Esophagus muscularis mucosa (tissue), 4 donors: ENCODE data around the gene WBP1L. TPM values are rescaled to one million over a fixed set of nuclear protein-coding genes. Genes with fewer than 3 reads are reported as not detected.

ENCODE experiments used
- DNase-seq: peaks from one replicate; pipeline ENCODE4 v3.0.0-alpha.2; 2017; ENCODE audit errors: extremely low spot score
- H3K27ac ChIP-seq, 4 donors: fragments of 200-600 bp; sonication (generic); replicated peaks in 1 of 4; 1 replicate in 3 of 4; 2 replicates in 1 of 4; pipeline ENCODE4 v1.5.1; 2016 to 2019; ENCODE audit warnings: mild to moderate bottlenecking in 1 of 4
- H3K27me3 ChIP-seq, 4 donors: fragments of 200-600 bp; sonication (generic); one replicate each; pipeline versions ENCODE4 v1.5.1 to v1.6.0; 2016 to 2019
- H3K36me3 ChIP-seq, 4 donors: fragments of 200-600 bp; sonication (generic); one replicate each; pipeline ENCODE4 v1.5.1; 2016 to 2019
- H3K4me1 ChIP-seq, 4 donors: fragments of 200-600 bp; sonication (generic); one replicate each; pipeline ENCODE4 v1.5.1; 2016 to 2019
- H3K4me3 ChIP-seq, 4 donors: fragments of 200-600 bp; sonication (generic); 1 replicate in 2 of 4; 2 replicates in 2 of 4; pipeline ENCODE4 v1.5.1; 2016 to 2019; ENCODE audit warnings: mild to moderate bottlenecking in 4 of 4, moderate library complexity in 1 of 4
- H3K9me3 ChIP-seq, 4 donors: fragments of 200-600 bp; sonication (generic); 1 replicate in 3 of 4; 2 replicates in 1 of 4; pipeline ENCODE4 v1.5.1; 2016 to 2019
- EP300 ChIP-seq: sonication (generic); formaldehyde crosslinking; IDR thresholded peaks from one replicate; pipeline ENCODE4 v1.6.1; 2017; ENCODE audit warnings: antibody characterized with exemption
- POLR2A ChIP-seq: fragments of 450-650 bp; IDR thresholded peaks from one replicate; pipeline ENCODE4 v1.6.1; 2017; ENCODE audit warnings: antibody characterized with exemption, moderate library complexity, mild to moderate bottlenecking, low read depth
- POLR2AphosphoS5 ChIP-seq, 2 donors: sonication (generic); formaldehyde crosslinking; IDR thresholded peaks; one replicate each; pipeline ENCODE4 v1.6.1; 2017; ENCODE audit warnings: antibody characterized with exemption in 2 of 2
- WGBS: methylation state at CpG from one replicate; pipeline ENCODE4 v1.1.5; 2018; 5-methylcytosine and 5-hydroxymethylcytosine counted together
- intact Hi-C: fragments of 100-400 bp; cut with DNase I; formaldehyde crosslinking; loops from one replicate; pipeline ENCODE4 v1.15.1; 2023
- total RNA-seq, 4 donors: library from RNA; depleted of rRNA; stranded (reverse); fragments of >200 nt; gene quantifications; one replicate each; pipeline versions ENCODE4 v1.1.0 to v1.2.1, GENCODE V29; 2016
- TF ChIP-seq, protein P1 (sequence below), 3 experiments: fragments of 200-600 bp in 2 of 3; fragments of 450-650 bp in 1 of 3; sonication (generic) in 2 of 3; IDR thresholded peaks; one replicate each; pipeline ENCODE4 v1.5.1; 2017 to 2019; ENCODE audit warnings: antibody characterized with exemption in 3 of 3, mild to moderate bottlenecking in 2 of 3, moderate library complexity in 1 of 3

Gene WBP1L
- total RNA-seq, 4 donors from 2014 or later = 88.5 to 147 (median 112) TPM

DNA sequence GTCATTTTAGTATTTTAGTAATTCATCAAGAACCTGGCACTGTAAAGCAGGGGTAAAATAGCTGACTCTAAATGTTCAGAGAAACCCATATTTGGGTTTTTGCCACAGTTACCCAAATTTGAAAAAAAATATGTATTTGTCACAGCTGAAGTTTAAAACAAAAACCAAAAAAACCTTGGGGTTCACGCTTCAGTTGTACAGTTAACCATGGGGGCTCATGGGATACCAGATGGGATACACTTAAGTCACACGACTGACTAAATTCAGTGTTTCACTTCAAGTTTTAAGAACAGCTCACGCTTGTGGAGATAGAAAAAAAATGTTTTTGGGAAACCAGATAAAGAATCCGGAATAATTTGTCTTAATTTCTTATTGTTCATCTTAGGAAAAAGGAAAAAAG, 31.7 kb upstream of the WBP1L start:
- DNase-seq = no peak
- 83% methylated on average over 4 of the region's 4 CpGs for WGBS
- no peaks in the 10 kb centered on the region for H3K9me3 ChIP-seq
- intact Hi-C loops = loop anchor here (5.0 kb wide), 1 partner anchor 65 kb away; no protein-coding TSS in a partner anchor
- no peaks in the 10 kb centered on the region for H3K36me3 ChIP-seq
- no peak for TF ChIP-seq EP300
- no peak for TF ChIP-seq POLR2AphosphoS5 (IDR thresholded peaks at IDR 0.05)
- TF ChIP-seq, protein P1, sequence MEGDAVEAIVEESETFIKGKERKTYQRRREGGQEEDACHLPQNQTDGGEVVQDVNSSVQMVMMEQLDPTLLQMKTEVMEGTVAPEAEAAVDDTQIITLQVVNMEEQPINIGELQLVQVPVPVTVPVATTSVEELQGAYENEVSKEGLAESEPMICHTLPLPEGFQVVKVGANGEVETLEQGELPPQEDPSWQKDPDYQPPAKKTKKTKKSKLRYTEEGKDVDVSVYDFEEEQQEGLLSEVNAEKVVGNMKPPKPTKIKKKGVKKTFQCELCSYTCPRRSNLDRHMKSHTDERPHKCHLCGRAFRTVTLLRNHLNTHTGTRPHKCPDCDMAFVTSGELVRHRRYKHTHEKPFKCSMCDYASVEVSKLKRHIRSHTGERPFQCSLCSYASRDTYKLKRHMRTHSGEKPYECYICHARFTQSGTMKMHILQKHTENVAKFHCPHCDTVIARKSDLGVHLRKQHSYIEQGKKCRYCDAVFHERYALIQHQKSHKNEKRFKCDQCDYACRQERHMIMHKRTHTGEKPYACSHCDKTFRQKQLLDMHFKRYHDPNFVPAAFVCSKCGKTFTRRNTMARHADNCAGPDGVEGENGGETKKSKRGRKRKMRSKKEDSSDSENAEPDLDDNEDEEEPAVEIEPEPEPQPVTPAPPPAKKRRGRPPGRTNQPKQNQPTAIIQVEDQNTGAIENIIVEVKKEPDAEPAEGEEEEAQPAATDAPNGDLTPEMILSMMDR (IDR thresholded peaks at IDR 0.05) = no peak
- TF ChIP-seq POLR2A = no peak
- no peak overlapping the region for H3K27ac ChIP-seq
- no peak overlapping the region for H3K4me3 ChIP-seq
- peaks cover 12 to 37% (median 26%) of the 10 kb centered on the region in 4 donors for H3K4me1 ChIP-seq
- no peaks in the 10 kb centered on the region for H3K27me3 ChIP-seq

DNA sequence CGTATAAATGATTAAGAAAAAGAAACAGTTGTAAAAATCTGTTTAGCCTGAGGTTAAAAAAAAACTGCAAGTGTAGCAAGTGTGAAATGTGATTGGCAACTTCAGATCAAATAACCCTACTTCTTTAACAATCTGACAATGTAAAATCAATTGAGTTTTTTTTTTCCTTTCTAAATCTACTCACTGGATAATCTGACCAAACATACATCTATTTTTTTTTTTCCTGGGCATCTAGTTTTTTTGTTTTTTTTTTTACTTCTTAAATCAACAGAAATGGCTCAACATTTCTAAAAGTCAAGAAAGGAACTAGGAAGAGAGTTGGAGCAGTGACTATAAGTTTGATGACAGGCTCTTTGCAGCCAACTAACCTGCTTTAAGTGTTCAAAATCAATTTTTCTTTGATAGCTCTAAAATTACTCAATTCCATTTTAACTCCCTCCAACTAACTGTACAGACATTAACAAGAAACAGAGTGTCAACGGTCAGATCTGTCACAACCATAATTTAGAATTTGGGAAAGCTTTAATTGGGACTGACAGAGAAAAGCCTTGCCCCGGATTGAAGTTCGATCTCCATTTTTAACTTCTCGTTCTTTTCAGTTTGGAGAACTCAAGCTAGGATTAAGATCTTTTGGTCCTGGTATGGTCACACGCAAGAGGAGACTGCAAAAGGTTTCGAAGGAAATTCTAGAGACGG, 30.8 kb upstream of the WBP1L start:
- H3K4me1 ChIP-seq = peaks cover 15 to 45% (median 33%) of the 10 kb centered on the region in 4 donors
- peak overlapping the region; percentile 86 to 92 (median 90) for H3K27ac ChIP-seq
- H3K36me3 ChIP-seq = no peaks in the 10 kb centered on the region
- intact Hi-C loops = loop anchor here (5.0 kb wide), 1 partner anchor 66 kb away; no protein-coding TSS in a partner anchor
- no peaks in the 10 kb centered on the region for H3K27me3 ChIP-seq
- no peak for TF ChIP-seq POLR2A
- TF ChIP-seq, protein P1 (IDR thresholded peaks at IDR 0.05) = no peak
- no peak for TF ChIP-seq EP300
- TF ChIP-seq POLR2AphosphoS5 (IDR thresholded peaks at IDR 0.05) = no peak
- WGBS = 9% methylated on average over 8 of the region's 8 CpGs
- H3K9me3 ChIP-seq = no peaks in the 10 kb centered on the region
- DNase-seq = no peak
- peak overlapping the region; percentile 87 to 98 (median 88) for H3K4me3 ChIP-seq

DNA sequence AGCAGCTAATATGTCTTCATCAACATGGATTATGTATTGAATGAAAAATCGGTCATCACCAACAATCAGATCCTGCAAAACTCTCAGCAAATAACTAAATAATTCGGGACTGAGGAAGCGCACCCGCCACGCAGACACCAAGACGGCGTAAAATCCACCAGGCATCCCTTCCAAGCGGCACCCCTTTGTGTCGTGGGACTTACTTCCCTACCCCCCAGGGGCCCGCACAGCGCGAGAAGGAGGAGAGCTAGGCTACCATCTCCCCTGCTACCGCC, 30.3 kb upstream of the WBP1L start:
- Histone ChIP-seq H3K4me3 (peak overlapping the region; percentile 87 to 98 (median 88)), H3K27me3 (no peaks in the 10 kb centered on the region), H3K27ac (peak overlapping the region; percentile 86 to 92 (median 90)), H3K4me1 (peaks cover 19 to 50% (median 37%) of the 10 kb centered on the region in 4 donors), H3K36me3 (no peaks in the 10 kb centered on the region), H3K9me3 (no peaks in the 10 kb centered on the region)
- TF ChIP-seq POLR2AphosphoS5 (IDR thresholded peaks at IDR 0.05) = peak in 1 of 2 donors; percentile 4
- no peak for TF ChIP-seq POLR2A
- WGBS = 0% methylated on average over 12 of the region's 13 CpGs
- no peak for DNase-seq
- intact Hi-C loops = loop anchor here (5.0 kb wide), 1 partner anchor 66 kb away; no protein-coding TSS in a partner anchor

DNA sequence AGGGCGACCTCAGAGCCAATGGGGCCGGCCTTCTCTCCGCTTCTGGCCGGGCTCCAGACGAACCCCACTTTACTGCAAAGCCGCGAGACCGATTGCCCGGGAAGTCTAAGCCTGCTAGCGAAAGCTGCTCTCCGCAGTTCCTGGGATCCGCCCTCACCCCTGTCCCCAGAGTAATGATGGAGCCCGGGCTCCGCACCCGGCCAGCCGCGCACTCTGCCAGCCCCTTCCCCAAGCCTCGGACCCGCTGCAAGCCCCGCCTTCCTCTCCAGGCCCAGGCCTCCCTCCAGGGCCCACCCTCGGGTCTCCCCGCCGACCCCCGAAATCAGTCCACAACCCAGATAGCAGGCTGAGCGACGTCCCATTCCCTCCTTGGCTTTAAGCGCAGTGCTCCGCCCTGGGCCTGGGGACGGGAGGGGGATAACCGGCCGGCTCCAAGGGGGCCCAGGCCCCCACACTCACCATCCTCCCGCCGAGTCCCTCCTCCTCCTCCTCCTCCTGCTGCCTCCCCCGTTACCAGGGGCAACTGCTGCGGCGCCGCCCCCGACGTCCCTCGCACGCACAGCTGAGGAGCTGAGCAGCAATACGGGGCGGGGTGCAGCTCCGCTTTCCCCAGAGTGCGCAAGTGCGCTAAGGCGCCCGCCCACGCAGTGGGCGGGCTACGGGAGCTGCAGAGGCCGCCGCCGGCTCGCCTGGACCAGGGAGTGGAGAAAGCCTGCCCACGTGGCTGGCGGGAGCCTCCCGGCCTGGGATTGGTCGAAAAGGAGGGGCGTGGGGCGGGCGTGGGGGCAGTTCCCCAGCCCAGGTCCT, 29.7 kb upstream of the WBP1L start, which contains the start of gene ARL3:
Gene ARL3 (minus strand): TSS at position 584 of the 807 bp plus-strand sequence. CDS start 122 bp downstream, at position 462.
- peak; percentile 50 for TF ChIP-seq POLR2A
- peak; percentile 81 to 88 for TF ChIP-seq POLR2AphosphoS5 (IDR thresholded peaks at IDR 0.05)
- no peak for TF ChIP-seq EP300
- TF ChIP-seq, protein P1 (IDR thresholded peaks at IDR 0.05) = peak in 2 of 3 experiments; percentile 36 to 62
- intact Hi-C loops = loop anchor here (5.0 kb wide), 1 partner anchor 67 kb away; no protein-coding TSS in a partner anchor
- WGBS = under 1% methylated on average over 28 of the region's 62 CpGs
- no peaks in the 10 kb centered on the region for H3K27me3 ChIP-seq
- H3K4me1 ChIP-seq = peaks cover 19 to 52% (median 42%) of the 10 kb centered on the region in 4 donors
- H3K36me3 ChIP-seq = no peaks in the 10 kb centered on the region
- H3K4me3 ChIP-seq = peak within 1 kb of the TSS; percentile 87 to 98 (median 88)
- peak; percentile 99 for DNase-seq
- no peaks in the 10 kb centered on the region for H3K9me3 ChIP-seq
- peak within 1 kb of the TSS; percentile 86 to 92 (median 90) for H3K27ac ChIP-seq
